Measurements from ENCODE around the gene PLEKHJ1.

DNA sequence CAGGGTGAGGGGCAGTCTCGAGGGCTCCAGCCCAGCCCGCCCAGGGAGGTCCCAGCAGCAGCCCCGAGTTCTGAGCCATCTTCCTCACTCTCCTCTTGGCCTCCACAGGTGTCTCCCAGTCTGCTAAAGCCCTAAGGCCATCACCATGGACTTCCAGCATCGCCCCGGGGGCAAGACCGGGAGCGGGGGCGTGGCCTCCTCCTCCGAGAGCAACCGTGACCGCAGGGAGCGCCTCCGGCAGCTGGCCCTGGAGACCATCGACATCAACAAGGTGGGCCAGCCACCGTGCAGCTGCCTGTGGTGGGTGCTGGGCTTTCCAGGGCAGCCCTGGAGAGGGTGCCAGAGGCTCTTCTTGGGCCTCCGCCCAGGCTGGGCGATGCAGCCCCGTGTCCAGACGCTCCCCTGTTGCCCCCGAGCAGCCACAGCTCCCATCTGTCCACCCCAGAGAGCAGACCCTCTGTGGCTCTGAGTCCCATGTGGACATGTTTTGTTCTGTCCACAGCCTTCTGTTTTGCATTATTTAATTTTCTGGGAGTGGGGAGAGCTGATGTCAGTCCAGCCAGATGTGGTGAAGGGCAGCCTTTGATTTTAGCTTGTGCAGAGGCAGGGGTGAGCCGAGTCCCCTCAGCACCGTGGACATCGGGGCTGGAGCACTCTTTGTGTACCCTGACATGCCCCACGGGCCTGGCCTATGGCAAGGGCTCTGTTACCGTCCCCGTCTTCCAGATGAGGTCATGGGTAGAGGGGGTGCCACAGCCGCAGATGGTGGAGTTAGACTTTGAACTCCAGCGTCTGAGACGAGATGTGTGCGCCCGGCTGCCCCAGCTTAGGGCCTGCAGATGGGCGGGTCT is 7.4 kb upstream of the PLEKHJ1 start:
- TF ChIP-seq, protein P1, sequence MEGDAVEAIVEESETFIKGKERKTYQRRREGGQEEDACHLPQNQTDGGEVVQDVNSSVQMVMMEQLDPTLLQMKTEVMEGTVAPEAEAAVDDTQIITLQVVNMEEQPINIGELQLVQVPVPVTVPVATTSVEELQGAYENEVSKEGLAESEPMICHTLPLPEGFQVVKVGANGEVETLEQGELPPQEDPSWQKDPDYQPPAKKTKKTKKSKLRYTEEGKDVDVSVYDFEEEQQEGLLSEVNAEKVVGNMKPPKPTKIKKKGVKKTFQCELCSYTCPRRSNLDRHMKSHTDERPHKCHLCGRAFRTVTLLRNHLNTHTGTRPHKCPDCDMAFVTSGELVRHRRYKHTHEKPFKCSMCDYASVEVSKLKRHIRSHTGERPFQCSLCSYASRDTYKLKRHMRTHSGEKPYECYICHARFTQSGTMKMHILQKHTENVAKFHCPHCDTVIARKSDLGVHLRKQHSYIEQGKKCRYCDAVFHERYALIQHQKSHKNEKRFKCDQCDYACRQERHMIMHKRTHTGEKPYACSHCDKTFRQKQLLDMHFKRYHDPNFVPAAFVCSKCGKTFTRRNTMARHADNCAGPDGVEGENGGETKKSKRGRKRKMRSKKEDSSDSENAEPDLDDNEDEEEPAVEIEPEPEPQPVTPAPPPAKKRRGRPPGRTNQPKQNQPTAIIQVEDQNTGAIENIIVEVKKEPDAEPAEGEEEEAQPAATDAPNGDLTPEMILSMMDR (IDR thresholded peaks at IDR 0.05), result no peak
- no peak for TF ChIP-seq POLR2AphosphoS5 (IDR thresholded peaks at IDR 0.05)

Data from sigmoid colon (tissue), 4 donors.